Measurements from ENCODE around the gene RAB1A.
"Not testable (repeated sequence)": the region's sequence is repeated elsewhere in the genome, so short reads cannot be mapped to it uniquely, and the experiment has no call there.

RAB1A gene

DNA sequence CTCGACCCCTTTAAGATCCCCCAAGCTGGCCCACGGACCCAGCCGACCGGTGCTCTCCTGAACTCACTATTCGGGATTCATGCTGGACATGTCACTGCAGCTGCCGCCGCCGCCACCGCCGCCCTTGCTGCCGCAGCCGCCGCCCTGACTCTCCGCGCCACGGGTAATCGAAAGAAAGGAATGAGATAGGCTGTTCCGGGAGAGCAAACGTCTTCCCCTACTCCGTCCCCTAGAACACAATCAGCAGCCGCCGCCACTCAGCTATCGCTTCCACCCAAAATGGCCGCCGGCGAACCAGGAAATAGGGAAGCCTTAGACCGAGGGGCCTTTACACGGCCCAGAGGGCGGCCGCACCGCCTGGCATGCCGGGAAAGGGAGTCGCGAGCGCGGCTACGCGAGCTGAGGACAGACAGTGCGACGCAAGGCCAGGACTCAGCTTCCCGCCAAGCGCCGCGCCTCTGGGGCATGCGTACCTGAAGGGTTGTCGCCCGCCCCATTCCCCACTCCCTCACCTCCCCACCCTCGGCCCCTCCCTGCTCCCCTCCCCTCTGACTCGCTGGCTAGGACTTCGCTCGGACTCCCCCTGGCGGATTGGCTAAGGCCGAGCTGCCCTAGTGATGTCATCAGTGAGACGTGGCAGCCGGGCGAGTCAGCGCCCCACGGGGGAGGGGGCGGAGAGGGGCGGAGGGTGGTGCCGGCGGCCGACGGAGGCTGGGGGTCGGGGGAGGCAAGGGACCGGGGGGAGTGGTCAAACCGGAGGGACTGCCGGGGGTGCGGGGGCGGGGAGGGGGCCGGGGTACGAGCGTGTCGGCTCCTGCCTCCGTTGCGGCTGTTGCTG, at the start of gene RAB1A:
Gene RAB1A (minus strand): TSS at position 281 of the 838 bp plus-strand sequence. CDS start 191 bp downstream, at position 90.
- Histone ChIP-seq H3K27ac (peak within 1 kb of the TSS; percentile 83), H3K4me3 (peak within 1 kb of the TSS; percentile 96), H3K9ac (ENCODE audit: insufficient read length) (peak within 1 kb of the TSS; percentile 98), H3K9me3 (ENCODE audit: low read depth, low read length) (no peaks in the 10 kb centered on the region), H3K36me3 (ENCODE audit: insufficient read depth, low read length) (no peaks in the 10 kb centered on the region; the same call in 1 of the 2 replicates)
- peak; percentile 88 for DNase-seq (ENCODE audit: low read depth, low spot score)
- TF ChIP-seq EZH2 (IDR thresholded peaks at IDR 0.05) (no peak), POLR2AphosphoS5 (IDR thresholded peaks at IDR 0.05; ENCODE audit: borderline replicate concordance, low read depth, low read length) (peak; percentile 82), FOXP2 (optimal IDR thresholded peaks at IDR 0.05; ENCODE audit: control extremely low read depth, extremely low read length, insufficient read depth) (peak; percentile 67)

- Histone ChIP-seq H3K9ac (ENCODE audit: insufficient read length) (no peak overlapping the region), H3K4me3 (no peak overlapping the region), H3K36me3 (ENCODE audit: insufficient read depth, low read length) (no peaks in the 10 kb centered on the region), H3K9me3 (ENCODE audit: low read depth, low read length) (no peaks in the 10 kb centered on the region), H3K27ac (no peak overlapping the region)
- DNase-seq (ENCODE audit: low read depth, low spot score), result no peak
- TF ChIP-seq POLR2AphosphoS5 (IDR thresholded peaks at IDR 0.05; ENCODE audit: borderline replicate concordance, low read depth, low read length), result no peak
Observed at GRCh38 chr2:65177751-65178442, 48.0 kb upstream of the RAB1A start.

- DNase-seq (ENCODE audit: low read depth, low spot score), result no peak
- Histone ChIP-seq H3K9ac (ENCODE audit: insufficient read length) (no peak overlapping the region), H3K4me3 (no peak overlapping the region), H3K36me3 (ENCODE audit: insufficient read depth, low read length) (no peaks in the 10 kb centered on the region), H3K9me3 (ENCODE audit: low read depth, low read length) (no peaks in the 10 kb centered on the region), H3K27ac (no peak overlapping the region)
- TF ChIP-seq EZH2 (IDR thresholded peaks at IDR 0.05) (no peak), POLR2AphosphoS5 (IDR thresholded peaks at IDR 0.05; ENCODE audit: borderline replicate concordance, low read depth, low read length) (no peak), FOXP2 (optimal IDR thresholded peaks at IDR 0.05; ENCODE audit: control extremely low read depth, extremely low read length, insufficient read depth) (no peak)
Observed at GRCh38 chr2:65175894-65176530, 46.1 kb upstream of the RAB1A start.

GRCh38 chr2:65174031-65174430, 44.1 kb upstream of the RAB1A start:
- DNase-seq (ENCODE audit: low read depth, low spot score); H3K9ac ChIP-seq (ENCODE audit: insufficient read length); H3K27ac ChIP-seq; H3K36me3 ChIP-seq (ENCODE audit: insufficient read depth, low read length); H3K4me3 ChIP-seq; H3K9me3 ChIP-seq (ENCODE audit: low read depth, low read length): not testable (repeated sequence)

GRCh38 chr2:65172994-65173790, 43.3 kb upstream of the RAB1A start:
- TF ChIP-seq FOXP2 (optimal IDR thresholded peaks at IDR 0.05; ENCODE audit: control extremely low read depth, extremely low read length, insufficient read depth) (no peak), EZH2 (IDR thresholded peaks at IDR 0.05) (no peak), POLR2AphosphoS5 (IDR thresholded peaks at IDR 0.05; ENCODE audit: borderline replicate concordance, low read depth, low read length) (no peak)
- H3K9ac ChIP-seq (ENCODE audit: insufficient read length), result no peak overlapping the region
- H3K27ac ChIP-seq, result no peak overlapping the region
- no peaks in the 10 kb centered on the region for H3K36me3 ChIP-seq (ENCODE audit: insufficient read depth, low read length)
- no peak for DNase-seq (ENCODE audit: low read depth, low spot score)
- no peak overlapping the region for H3K4me3 ChIP-seq
- H3K9me3 ChIP-seq (ENCODE audit: low read depth, low read length), result no peaks in the 10 kb centered on the region

- H3K36me3 ChIP-seq (ENCODE audit: insufficient read depth, low read length), result not testable (repeated sequence)
Observed at GRCh38 chr2:65170611-65171477, 40.9 kb upstream of the RAB1A start.

GRCh38 chr2:65169760-65170136, 39.8 kb upstream of the RAB1A start:
- no peak for TF ChIP-seq EZH2 (IDR thresholded peaks at IDR 0.05)
- TF ChIP-seq POLR2AphosphoS5 (IDR thresholded peaks at IDR 0.05; ENCODE audit: borderline replicate concordance, low read depth, low read length), result no peak
- TF ChIP-seq FOXP2 (optimal IDR thresholded peaks at IDR 0.05; ENCODE audit: control extremely low read depth, extremely low read length, insufficient read depth), result no peak
- H3K36me3 ChIP-seq (ENCODE audit: insufficient read depth, low read length), result no peaks in the 10 kb centered on the region
- no peak overlapping the region for H3K4me3 ChIP-seq
- no peak for DNase-seq (ENCODE audit: low read depth, low spot score)
- no peaks in the 10 kb centered on the region for H3K9me3 ChIP-seq (ENCODE audit: low read depth, low read length)
- H3K27ac ChIP-seq, result no peak overlapping the region
- H3K9ac ChIP-seq (ENCODE audit: insufficient read length), result no peak overlapping the region

More at GRCh38 chr2:65170611-65171477, 40.9 kb upstream of the RAB1A start:
- H3K9ac ChIP-seq (ENCODE audit: insufficient read length); H3K27ac ChIP-seq; DNase-seq (ENCODE audit: low read depth, low spot score); H3K9me3 ChIP-seq (ENCODE audit: low read depth, low read length); H3K4me3 ChIP-seq: not testable (repeated sequence)

Data from SK-N-MC (cell line).